ENCODE results near the gene MYBPC2.

GRCh38 chr19:50437862-50438449 lies 5.3 kb downstream of the MYBPC2 start:
- TF ChIP-seq POLR2A (IDR thresholded peaks at IDR 0.05) (no peak), CTCF (IDR thresholded peaks at IDR 0.05) (no peak)

Measured in lower leg skin (tissue), 3 donors.